GM23338 (cell line): ENCODE results near the gene ZBTB40. TPM values are rescaled to one million over a fixed set of nuclear protein-coding genes. Genes with fewer than 3 reads are reported as not detected.
A peak's percentile ranks its signal among the peaks of the same experiment; 100 is the strongest.

Source experiments
- ATAC-seq: fragments of 200-7000 bp; cut with Tn5 transposase; 3 replicates; pipeline ENCODE4 v1.9.1; 2020
- DNase-seq: peaks from one replicate; pipeline ENCODE4 v3.0.0-alpha.2; 2015; ENCODE audit warnings: low spot score
- H2AFZ ChIP-seq: fragments of 200-600 bp; sonication (generic); 2 replicates; pipeline ENCODE4 v1.8.0; 2016; ENCODE audit warnings: antibody characterized with exemption, mild to moderate bottlenecking, moderate library complexity
- H3F3A ChIP-seq: fragments of 200-600 bp; sonication (generic); replicated peaks from 2 replicates; pipeline ENCODE4 v1.8.0; 2017; ENCODE audit warnings: antibody characterized with exemption, mixed run types, low read depth
- H3K27ac ChIP-seq: fragments of 200-600 bp; sonication (generic); 2 replicates; pipeline ENCODE4 v1.6.1; 2016; ENCODE audit warnings: low read depth
- H3K27me3 ChIP-seq: fragments of 200-600 bp; sonication (generic); 2 replicates; pipeline ENCODE4 v1.8.0; 2016; ENCODE audit warnings: mild to moderate bottlenecking, mixed run types, moderate library complexity; ENCODE audit not compliant: insufficient read depth
- H3K36me3 ChIP-seq: fragments of 200-600 bp; sonication (generic); 2 replicates; pipeline ENCODE4 v1.8.0; 2016; ENCODE audit warnings: mild to moderate bottlenecking; ENCODE audit not compliant: insufficient read depth
- H3K4me1 ChIP-seq: fragments of 200-600 bp; sonication (generic); 2 replicates; pipeline ENCODE4 v1.8.0; 2016; ENCODE audit warnings: mild to moderate bottlenecking, moderate library complexity; ENCODE audit not compliant: insufficient read depth
- H3K4me2 ChIP-seq: fragments of 200-600 bp; sonication (generic); 2 replicates; pipeline ENCODE4 v1.7.1; 2017; ENCODE audit warnings: mixed run types
- H3K4me3 ChIP-seq: fragments of 200-600 bp; sonication (generic); 2 replicates; pipeline ENCODE4 v1.6.1; 2016; ENCODE audit warnings: mixed run types
- H3K79me2 ChIP-seq: fragments of 200-600 bp; sonication (generic); replicated peaks from 2 replicates; pipeline ENCODE4 v1.8.0; 2017; ENCODE audit warnings: mild to moderate bottlenecking; ENCODE audit not compliant: insufficient read depth
- H3K9me2 ChIP-seq: fragments of 200-600 bp; sonication (generic); 2 replicates; pipeline ENCODE4 v1.8.0; 2017; ENCODE audit not compliant: insufficient read depth
- H4K20me1 ChIP-seq: fragments of 200-600 bp; sonication (generic); replicated peaks from 2 replicates; pipeline ENCODE4 v1.8.0; 2017; ENCODE audit warnings: mild to moderate bottlenecking; ENCODE audit not compliant: insufficient read depth
- H3K27ac Mint-ChIP-seq: 2 replicates; pipeline ENCODE4 v1.8.0; 2020; ENCODE audit warnings: inconsistent platforms, mild to moderate bottlenecking, moderate library complexity, mixed read lengths
- H3K27me3 Mint-ChIP-seq: 3 replicates; pipeline ENCODE4 v1.8.0; 2022; ENCODE audit warnings: low read depth, mild to moderate bottlenecking, moderate library complexity, mixed read lengths, inconsistent platforms; ENCODE audit not compliant: insufficient read depth, poor library complexity
- H3K36me3 Mint-ChIP-seq: 3 replicates; pipeline ENCODE4 v1.8.0; 2021; ENCODE audit warnings: low read depth, mild to moderate bottlenecking, inconsistent platforms, moderate library complexity, mixed read lengths
- H3K4me1 Mint-ChIP-seq: 3 replicates; pipeline ENCODE4 v1.8.0; 2020; ENCODE audit warnings: mild to moderate bottlenecking, inconsistent platforms, mixed read lengths
- H3K4me3 Mint-ChIP-seq: 3 replicates; pipeline ENCODE4 v1.8.0; 2021; ENCODE audit warnings: moderate library complexity, mild to moderate bottlenecking, inconsistent platforms, mixed read lengths
- H3K9me3 Mint-ChIP-seq: 3 replicates; pipeline ENCODE4 v1.8.0; 2020; ENCODE audit warnings: moderate library complexity, mild to moderate bottlenecking, inconsistent platforms, mixed read lengths
- ETS1 ChIP-seq: IDR thresholded peaks from 2 replicates; pipeline ENCODE4 v1.6.1; 2016; ENCODE audit warnings: antibody characterized with exemption
- EZH2 ChIP-seq: fragments of 200-600 bp; sonication (generic); IDR thresholded peaks from one replicate; pipeline ENCODE4 v1.8.0; 2017; ENCODE audit warnings: antibody characterized with exemption, mild to moderate bottlenecking, low read depth; ENCODE audit not compliant: unreplicated experiment
- EZH2phosphoT487 ChIP-seq: fragments of 200-600 bp; sonication (generic); IDR thresholded peaks from one replicate; pipeline ENCODE4 v1.8.1; 2018; ENCODE audit warnings: antibody characterized with exemption; ENCODE audit not compliant: unreplicated experiment
- JUNB ChIP-seq: IDR thresholded peaks from one replicate; pipeline ENCODE4 v1.6.1; 2016; ENCODE audit warnings: antibody characterized with exemption; ENCODE audit not compliant: unreplicated experiment
- NANOG ChIP-seq: IDR thresholded peaks from 2 replicates; pipeline ENCODE4 v1.6.1; 2016; ENCODE audit warnings: antibody characterized with exemption, borderline replicate concordance
- POLR2AphosphoS5 ChIP-seq: IDR thresholded peaks from 2 replicates; pipeline ENCODE4 v1.6.1; 2016; ENCODE audit warnings: antibody characterized with exemption, low read depth
- ZNF462 ChIP-seq: fragments of 250-450 bp; sonication (Bioruptor Pico); IDR thresholded peaks from 2 replicates; pipeline ENCODE4 v1.5.0; 2020; ENCODE audit warnings: mild to moderate bottlenecking, moderate library complexity
- polyA plus RNA-seq: library from polyadenylated mRNA; unstranded; fragments of >200 nt; fragmentation: Nextera tagmentation; extraction: Ambion mirVana; gene quantifications from 2 replicates; pipeline ENCODE4 v1.2.1, GENCODE V29; 2016
- total RNA-seq: library from RNA; depleted of rRNA; stranded (reverse); fragments of >200 nt; shearing (Covaris generic); gene quantifications from 2 replicates; pipeline ENCODE4 v1.2.3, GENCODE V29; 2014
- TF ChIP-seq, protein P1 (sequence below): IDR thresholded peaks from one replicate; pipeline ENCODE4 v1.6.1; 2018; ENCODE audit warnings: antibody characterized with exemption; ENCODE audit not compliant: unreplicated experiment
- TF ChIP-seq, protein P2 (sequence below), 2 experiments: fragments of 200-600 bp in 1 of 2; sonication (generic) in 1 of 2; conservative IDR thresholded peaks; 2 replicates each; pipeline versions ENCODE4 v1.5.1 to v1.6.1; 2016 to 2017; ENCODE audit warnings: antibody characterized with exemption in 2 of 2, low read depth in 2 of 2, mild to moderate bottlenecking in 2 of 2, moderate library complexity in 1 of 2

ZBTB40 gene
- total and polyA plus RNA-seq, 2 experiments from 2014 or later = 3.1 to 22.7 TPM

DNA sequence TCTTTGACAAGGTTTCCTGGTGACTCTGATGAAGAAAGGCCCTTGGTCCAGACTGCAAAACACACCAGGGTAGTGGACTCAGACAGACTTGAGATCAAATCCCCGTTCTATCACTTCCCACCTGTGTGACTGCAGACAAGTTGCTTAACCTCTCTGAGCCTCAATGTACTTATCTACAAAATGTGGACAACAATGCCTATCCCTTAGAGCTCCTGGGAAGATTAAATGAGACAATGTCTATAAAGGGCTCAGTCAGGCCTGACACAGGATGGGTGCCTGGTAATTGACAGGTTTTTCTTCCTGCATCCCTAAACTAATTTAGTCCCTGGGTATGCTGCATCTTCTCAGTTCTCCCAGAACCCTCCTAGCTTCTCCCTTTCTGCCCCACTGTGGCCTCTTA is 37.9 kb upstream of the ZBTB40 start:
- H3K4me3 ChIP-seq = no peak overlapping the region
- H3K9me3 Mint-ChIP-seq = peaks cover 6% of the 10 kb centered on the region; the same call in 1 of the 3 replicates
- H2AFZ ChIP-seq = no peak overlapping the region
- H3K4me3 Mint-ChIP-seq = no peak overlapping the region
- H3K27ac Mint-ChIP-seq = no peak overlapping the region
- H3K79me2 ChIP-seq = no peaks in the 10 kb centered on the region
- H3F3A ChIP-seq = no peaks in the 10 kb centered on the region
- H3K27me3 ChIP-seq = no peaks in the 10 kb centered on the region
- TF ChIP-seq ETS1 (no peak), POLR2AphosphoS5 (no peak)
- no peaks in the 10 kb centered on the region for H3K36me3 ChIP-seq
- H3K4me2 ChIP-seq = no peak overlapping the region
- no peaks in the 10 kb centered on the region for H4K20me1 ChIP-seq
- H3K4me1 ChIP-seq = peaks cover 4% of the 10 kb centered on the region; the same call in 1 of the 2 replicates
- H3K9me2 ChIP-seq = no peaks in the 10 kb centered on the region
- peaks cover 19% of the 10 kb centered on the region for H3K4me1 Mint-ChIP-seq
- H3K27ac ChIP-seq = 0 out of 2 replicates have a peak overlapping the region, but pooled peaks have one; percentile 26
- ATAC-seq (no peak), DNase-seq (no peak)
- H3K27me3 Mint-ChIP-seq = peaks cover 13% of the 10 kb centered on the region
- no peaks in the 10 kb centered on the region for H3K36me3 Mint-ChIP-seq

GRCh38 chr1:22414244-22414751 is 37.4 kb upstream of the ZBTB40 start:
- no peak overlapping the region for H3K27ac ChIP-seq
- H3K9me2 ChIP-seq = no peaks in the 10 kb centered on the region
- peak overlapping the region; percentile 51; the same call in 1 of the 2 replicates for H3K27ac Mint-ChIP-seq
- H3K27me3 Mint-ChIP-seq = peaks cover 13% of the 10 kb centered on the region
- H4K20me1 ChIP-seq = no peaks in the 10 kb centered on the region
- no peaks in the 10 kb centered on the region for H3K27me3 ChIP-seq
- peaks cover 6% of the 10 kb centered on the region; the same call in 1 of the 3 replicates for H3K9me3 Mint-ChIP-seq
- no peak overlapping the region for H3K4me2 ChIP-seq
- H3K36me3 Mint-ChIP-seq = no peaks in the 10 kb centered on the region
- H3K79me2 ChIP-seq = no peaks in the 10 kb centered on the region
- H2AFZ ChIP-seq = no peak overlapping the region
- DNase-seq (no peak), ATAC-seq (no peak)
- H3K4me3 ChIP-seq = no peak overlapping the region
- H3K4me3 Mint-ChIP-seq = no peak overlapping the region
- no peaks in the 10 kb centered on the region for H3F3A ChIP-seq
- H3K4me1 Mint-ChIP-seq = peaks cover 22% of the 10 kb centered on the region
- H3K4me1 ChIP-seq = peaks cover 4% of the 10 kb centered on the region; the same call in 1 of the 2 replicates
- H3K36me3 ChIP-seq = no peaks in the 10 kb centered on the region
- TF ChIP-seq, protein P1, sequence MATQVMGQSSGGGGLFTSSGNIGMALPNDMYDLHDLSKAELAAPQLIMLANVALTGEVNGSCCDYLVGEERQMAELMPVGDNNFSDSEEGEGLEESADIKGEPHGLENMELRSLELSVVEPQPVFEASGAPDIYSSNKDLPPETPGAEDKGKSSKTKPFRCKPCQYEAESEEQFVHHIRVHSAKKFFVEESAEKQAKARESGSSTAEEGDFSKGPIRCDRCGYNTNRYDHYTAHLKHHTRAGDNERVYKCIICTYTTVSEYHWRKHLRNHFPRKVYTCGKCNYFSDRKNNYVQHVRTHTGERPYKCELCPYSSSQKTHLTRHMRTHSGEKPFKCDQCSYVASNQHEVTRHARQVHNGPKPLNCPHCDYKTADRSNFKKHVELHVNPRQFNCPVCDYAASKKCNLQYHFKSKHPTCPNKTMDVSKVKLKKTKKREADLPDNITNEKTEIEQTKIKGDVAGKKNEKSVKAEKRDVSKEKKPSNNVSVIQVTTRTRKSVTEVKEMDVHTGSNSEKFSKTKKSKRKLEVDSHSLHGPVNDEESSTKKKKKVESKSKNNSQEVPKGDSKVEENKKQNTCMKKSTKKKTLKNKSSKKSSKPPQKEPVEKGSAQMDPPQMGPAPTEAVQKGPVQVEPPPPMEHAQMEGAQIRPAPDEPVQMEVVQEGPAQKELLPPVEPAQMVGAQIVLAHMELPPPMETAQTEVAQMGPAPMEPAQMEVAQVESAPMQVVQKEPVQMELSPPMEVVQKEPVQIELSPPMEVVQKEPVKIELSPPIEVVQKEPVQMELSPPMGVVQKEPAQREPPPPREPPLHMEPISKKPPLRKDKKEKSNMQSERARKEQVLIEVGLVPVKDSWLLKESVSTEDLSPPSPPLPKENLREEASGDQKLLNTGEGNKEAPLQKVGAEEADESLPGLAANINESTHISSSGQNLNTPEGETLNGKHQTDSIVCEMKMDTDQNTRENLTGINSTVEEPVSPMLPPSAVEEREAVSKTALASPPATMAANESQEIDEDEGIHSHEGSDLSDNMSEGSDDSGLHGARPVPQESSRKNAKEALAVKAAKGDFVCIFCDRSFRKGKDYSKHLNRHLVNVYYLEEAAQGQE = no peak
- TF ChIP-seq, protein P2, sequence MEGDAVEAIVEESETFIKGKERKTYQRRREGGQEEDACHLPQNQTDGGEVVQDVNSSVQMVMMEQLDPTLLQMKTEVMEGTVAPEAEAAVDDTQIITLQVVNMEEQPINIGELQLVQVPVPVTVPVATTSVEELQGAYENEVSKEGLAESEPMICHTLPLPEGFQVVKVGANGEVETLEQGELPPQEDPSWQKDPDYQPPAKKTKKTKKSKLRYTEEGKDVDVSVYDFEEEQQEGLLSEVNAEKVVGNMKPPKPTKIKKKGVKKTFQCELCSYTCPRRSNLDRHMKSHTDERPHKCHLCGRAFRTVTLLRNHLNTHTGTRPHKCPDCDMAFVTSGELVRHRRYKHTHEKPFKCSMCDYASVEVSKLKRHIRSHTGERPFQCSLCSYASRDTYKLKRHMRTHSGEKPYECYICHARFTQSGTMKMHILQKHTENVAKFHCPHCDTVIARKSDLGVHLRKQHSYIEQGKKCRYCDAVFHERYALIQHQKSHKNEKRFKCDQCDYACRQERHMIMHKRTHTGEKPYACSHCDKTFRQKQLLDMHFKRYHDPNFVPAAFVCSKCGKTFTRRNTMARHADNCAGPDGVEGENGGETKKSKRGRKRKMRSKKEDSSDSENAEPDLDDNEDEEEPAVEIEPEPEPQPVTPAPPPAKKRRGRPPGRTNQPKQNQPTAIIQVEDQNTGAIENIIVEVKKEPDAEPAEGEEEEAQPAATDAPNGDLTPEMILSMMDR (conservative IDR thresholded peaks at IDR 0.05; ENCODE audit: low read depth in 2 of 2) = no peak
- no peak for TF ChIP-seq EZH2
- TF ChIP-seq NANOG = no peak
- no peak for TF ChIP-seq JUNB
- no peak for TF ChIP-seq ZNF462 (CRISPR knock-in tag)
- TF ChIP-seq EZH2phosphoT487 = no peak
